ENCODE results near the gene LYPD3.

The LYPD3 gene

DNA sequence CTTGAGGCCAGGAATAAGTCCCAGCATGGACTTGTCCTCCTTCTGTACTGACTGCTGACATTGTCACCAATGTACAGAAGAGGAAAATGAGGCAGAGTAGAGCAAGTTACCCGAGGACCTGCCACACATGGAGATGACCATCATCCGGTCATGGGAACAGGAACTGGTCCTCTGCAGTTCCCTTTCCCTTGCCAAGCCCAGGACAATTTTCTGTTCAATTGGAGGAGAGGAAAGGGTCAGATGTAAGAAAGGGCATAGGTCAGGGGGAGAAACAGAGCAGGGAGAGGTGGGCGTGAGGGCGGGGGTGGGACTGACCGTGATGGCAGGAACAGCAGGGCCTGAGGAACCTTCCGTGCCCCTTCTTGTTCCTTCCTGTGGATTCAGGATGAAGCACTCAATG lies 20.5 kb upstream of the LYPD3 start:
- DNase-seq (ENCODE audit: low read depth, low spot score), result no peak

DNA sequence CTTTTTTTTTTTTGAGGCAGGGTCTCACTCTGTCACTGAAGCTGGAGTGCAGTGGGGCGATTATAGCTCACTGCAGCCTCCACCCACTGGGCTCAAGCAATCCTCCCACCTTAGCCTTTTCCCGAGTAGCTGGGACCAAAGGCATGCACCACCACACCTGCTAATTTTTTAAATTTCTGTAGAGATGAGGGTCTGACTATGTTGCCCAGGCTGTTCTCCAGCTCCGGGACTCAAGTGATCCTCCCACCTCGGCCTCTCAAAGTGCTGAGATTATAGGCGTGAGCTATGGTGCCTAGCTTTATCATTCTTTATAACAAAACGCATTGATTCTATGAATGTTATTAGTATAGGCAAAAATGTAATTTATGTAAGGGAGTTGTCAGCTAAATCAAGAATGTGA lies 17.9 kb upstream of the LYPD3 start:
- DNase-seq (ENCODE audit: low read depth, low spot score), result no peak

DNA sequence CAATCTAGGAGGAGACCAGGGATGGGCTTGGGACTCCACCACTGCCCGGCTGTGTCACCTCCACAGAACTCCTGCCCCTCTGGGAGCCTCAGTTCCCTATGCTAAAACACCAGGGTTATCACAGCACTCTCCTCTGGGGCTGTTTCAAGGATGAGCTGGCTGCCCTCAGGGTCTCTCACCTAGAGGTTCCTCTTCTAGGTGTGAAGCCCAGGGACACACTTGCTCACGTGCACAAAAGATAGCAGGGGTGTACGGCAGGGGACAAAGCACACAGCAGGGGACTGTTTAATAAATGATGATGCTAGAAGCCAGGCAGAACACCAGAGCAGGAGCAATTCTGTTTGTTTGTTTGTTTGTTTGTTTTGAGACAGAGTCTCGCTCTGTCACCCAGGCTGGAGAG lies 16.8 kb upstream of the LYPD3 start:
- DNase-seq (ENCODE audit: low read depth, low spot score), result no peak

DNA sequence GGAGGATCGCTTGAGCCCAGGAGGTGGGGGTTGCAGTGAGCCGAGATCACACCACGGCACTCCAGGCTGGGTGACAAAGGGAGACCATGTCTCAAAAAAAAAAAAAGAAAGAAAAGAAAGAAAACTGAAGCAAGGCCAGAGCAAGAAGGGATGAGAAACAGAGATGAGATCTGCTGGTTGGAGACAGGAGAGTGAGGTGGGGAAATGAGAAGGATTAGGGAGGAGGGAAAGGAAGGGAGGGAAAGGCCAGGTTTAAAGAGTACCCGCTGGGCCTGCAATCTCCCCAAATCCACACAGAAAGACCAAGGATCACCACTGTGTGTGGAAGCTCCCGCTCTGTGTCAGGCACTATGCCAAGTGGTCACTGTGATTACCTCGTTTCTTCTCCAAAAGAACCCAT lies 16.3 kb upstream of the LYPD3 start:
- DNase-seq (ENCODE audit: low read depth, low spot score), result no peak

DNA sequence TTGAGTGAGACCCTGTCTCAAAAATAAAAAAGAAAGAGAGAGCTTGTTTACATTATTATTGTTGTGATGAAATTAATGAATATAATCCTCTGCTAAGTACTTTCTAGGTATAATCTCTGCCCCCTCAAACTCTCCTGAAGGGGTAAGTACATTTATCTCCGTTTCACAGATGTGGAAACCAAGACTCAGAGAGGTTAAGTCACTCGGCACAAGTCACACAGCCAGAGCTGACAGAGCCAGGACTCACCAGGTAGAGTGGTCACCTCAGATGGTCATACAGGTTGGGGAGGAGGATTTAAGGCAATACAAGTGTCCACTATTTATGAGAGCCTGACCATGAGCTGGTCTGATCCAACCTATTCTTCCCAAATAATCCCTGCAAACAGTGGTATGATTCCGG lies 15.2 kb upstream of the LYPD3 start:
- DNase-seq (ENCODE audit: low read depth, low spot score), result no peak

DNA sequence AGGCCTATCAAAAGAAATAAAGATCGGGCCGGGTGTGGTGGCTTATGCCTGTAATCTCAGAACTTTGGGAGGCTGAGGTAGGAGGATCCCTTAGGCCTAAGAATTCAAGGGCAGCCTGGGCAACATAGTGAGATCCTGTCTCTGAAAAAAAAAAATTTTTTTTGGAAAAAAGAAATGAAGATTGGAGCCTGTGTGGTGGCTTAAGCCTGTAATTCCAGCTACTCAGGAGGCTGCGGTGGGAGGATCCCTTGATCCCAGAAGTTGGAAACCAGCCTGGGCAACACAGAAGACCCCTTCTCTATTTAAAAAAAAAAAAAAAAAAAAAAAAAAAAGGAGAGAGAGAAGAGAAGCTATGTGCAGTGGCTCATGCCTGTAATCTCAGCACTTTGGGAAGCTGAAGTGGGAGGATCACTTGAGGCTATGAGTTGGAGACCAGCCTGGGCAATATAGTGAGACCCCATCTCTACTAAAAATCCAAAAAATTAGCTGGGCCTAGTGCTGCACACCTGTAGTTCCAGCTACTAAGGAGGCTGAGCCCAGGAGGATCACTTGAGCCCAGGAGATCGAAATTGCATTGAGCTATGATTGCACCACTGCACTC lies 14.7 kb upstream of the LYPD3 start:
- DNase-seq (ENCODE audit: low read depth, low spot score), result no peak

DNA sequence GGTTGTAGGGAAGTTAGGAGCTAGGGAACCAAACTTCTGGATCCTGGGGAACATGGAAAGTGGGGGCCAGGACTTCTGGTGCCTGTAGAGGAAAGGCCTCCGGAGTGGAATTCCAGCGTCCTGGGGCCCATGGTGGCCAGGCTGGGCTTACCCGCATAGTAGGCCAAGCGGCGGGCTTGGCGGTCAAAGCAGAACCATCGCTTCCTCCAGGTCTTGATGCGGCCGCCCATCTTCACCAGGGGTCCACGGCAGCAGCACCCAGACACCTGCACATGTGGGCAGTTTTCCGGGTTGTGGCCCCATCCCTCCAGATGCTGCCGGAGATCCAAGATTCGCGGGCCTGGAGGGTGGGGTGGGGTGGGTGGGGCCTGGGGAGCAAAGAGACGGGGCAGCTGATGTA lies 13.8 kb upstream of the LYPD3 start:
- no peak for DNase-seq (ENCODE audit: low read depth, low spot score)

DNA sequence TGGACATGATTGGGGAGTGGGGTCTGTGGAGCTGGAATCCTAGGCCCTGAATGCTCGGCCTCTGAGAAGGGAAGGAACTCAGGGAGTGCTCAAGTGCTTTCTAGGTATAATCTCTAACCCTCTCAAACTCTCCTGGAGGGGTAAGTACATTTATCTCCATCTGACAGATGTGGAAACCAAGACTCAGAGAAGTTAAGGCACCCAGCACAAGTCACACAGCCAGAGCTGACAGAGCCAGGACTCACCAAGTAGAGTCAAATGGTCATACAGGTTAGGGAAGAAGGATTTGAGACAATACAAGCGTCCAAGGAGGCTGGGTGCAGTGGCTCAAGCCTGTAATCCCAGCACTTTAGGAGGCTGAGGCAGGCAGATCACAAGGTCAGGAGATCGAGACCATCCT lies 12.9 kb upstream of the LYPD3 start:
- no peak for DNase-seq (ENCODE audit: low read depth, low spot score)

DNA sequence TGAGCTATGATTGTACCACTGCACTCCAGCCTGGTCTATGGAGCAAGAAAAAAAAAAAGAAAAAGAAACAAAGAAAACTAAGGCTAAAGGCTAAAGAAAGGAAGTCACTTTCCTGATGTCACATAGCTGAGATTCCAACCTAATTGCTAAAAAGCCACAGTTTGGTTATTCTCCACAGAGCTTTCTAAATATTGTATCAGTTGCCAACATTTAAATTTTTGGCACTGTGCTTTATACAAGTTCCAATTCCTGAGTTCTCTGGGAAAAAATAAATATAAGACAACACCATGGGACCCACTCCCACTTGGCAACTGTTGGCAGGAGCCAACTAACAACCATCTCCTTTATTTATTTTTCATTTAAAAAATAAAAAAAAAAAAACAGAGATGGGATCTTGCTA lies 11.2 kb upstream of the LYPD3 start:
- no peak for DNase-seq (ENCODE audit: low read depth, low spot score)

DNA sequence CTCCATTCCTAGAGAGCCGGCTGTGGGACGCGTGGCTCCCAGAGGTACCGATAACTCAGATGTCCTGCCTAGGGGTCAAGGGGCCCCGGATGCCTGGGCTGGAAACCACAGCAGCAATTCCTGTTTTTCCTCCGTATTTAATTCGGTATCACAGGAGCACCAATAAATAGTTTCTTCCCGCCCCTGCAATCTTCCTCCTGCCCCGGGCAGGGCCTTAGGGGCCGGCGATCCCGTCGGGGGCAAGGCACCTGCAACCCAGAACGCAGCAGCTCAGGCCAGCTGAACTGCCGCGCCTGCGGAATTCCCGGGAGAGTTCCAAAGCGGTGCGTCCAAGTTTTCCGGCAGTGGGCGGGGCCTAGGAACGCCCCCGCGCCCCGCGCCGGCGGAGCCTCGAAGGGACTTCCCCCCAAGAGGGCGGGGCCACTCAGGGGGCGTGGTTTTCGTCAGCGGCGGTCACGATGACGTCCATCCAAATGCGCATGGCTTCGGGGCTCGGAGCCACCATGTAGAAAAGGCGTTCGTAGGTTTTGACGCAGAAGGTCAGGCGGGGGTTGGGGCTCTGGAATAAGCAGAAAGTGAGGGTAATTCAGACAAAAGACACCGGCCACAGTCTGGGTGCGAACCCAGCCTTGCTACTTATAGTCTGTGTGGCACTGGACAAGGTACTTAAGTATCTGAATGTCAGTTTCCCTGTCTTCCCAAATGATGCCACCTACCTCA lies 9.7 kb upstream of the LYPD3 start:
- DNase-seq (ENCODE audit: low read depth, low spot score), result peak; percentile 89

DNA sequence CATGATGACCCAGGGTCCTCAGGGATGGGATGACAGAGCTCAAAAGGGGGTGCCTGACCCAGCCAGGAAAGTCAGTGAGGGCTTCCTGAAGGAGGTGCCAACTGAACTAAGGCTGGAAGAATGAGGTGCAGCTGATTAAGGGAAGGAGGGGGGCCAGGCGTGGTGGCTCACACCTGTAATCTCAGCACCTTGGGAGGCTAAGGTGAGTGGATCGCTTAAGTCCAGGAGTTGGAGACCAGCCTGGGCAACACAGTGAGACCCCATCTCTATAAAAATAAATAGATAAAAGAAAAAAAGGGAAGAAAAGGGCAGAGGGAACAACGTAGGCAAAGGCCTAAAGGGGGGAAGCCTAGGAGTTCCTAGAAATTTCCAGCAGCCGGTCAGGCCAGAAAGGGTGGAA lies 9.1 kb upstream of the LYPD3 start:
- DNase-seq (ENCODE audit: low read depth, low spot score), result no peak

DNA sequence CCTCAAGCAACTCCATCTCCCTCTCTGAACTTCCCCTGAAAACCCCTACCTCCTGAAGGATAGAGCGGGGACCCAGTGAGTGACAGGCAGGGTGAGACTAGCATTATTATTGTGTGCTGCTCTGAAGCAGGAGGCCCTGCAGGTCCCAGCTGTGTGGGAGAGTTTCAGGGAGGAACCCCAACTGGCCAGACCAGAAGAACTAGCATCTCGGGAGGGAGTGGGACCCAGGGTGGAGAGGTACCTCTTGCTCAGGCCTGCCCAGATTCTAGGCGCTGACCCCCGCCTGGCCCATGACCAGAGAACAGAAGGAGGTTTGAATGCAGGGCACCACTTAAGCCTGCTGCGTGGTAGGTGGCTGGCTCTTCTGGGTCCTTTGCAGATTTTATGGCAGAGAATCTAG lies 5.7 kb upstream of the LYPD3 start:
- no peak for DNase-seq (ENCODE audit: low read depth, low spot score)

DNA sequence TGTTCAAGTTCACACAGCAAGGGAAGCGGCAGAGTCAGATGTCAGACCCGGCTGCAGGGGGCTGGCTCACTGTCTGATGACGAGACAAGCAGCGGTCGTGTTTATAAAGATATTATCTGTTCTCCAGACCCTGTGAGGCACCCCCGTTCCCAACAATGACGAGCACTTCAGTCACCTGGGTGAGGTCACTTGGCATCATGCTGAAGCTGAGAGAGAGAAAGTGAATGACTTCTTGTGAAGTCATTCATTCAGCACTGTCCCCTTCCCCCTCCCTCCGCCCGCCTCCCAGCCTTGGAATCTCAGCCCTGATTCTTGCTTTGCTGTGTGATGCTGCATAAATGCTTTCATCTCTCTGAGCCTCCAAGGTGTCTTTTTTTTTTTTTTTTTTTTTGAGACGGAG lies 4.9 kb upstream of the LYPD3 start:
- peak; percentile 11 for DNase-seq (ENCODE audit: low read depth, low spot score)

DNA sequence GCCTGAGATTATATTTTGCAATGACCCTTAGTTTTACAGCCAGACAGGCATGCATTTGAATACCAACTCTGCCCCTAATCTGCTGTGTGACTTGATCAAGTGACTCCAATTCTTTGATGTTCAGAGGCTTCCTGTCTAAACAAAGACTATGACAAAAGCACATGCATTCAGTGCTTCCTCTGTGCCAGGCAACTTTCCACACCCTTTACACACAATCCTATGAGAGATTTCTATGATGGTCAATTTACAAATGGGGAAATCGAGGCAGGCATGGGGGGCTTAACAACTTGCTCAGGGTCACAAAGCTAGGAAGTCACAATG lies 3.7 kb upstream of the LYPD3 start:
- no peak for DNase-seq (ENCODE audit: low read depth, low spot score)

DNA sequence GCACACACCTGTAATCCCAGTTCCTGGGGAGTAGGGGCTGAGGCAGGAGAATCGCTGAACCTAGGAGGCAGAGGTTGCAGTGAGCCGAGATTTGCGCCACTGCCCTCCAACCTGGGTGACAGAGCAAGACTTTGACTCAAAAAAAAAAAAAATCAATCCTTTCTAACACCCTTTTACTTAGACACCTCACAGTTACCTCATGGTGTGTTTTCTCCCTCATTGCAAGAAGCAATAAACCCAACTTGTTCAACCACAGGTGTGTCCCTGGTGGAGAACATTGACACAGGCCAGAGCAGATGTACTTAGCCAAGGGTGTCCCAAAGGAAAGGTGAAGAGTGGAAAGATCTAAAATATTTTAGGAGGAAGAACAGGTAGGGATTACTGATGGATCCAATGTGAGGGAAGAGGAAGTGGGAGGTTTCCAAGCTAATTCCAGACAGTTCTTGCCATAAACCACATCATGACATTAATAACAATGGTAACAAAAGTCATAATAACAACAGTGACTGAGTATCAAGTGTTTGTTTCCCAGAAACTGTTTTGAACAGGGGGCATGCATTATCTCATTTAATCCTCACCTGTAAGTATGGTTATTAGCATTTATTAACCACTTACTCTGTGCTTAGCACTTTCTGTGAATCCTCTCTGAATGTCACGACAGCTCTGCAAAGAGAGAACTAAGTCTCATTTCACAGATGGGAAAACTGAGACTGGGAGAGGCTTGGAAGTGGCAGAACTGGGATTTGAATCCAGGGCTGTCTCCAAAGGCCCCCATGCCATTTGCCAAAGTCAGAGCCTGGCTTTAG lies 3.1 kb upstream of the LYPD3 start:
- no peak for DNase-seq (ENCODE audit: low read depth, low spot score)

DNA sequence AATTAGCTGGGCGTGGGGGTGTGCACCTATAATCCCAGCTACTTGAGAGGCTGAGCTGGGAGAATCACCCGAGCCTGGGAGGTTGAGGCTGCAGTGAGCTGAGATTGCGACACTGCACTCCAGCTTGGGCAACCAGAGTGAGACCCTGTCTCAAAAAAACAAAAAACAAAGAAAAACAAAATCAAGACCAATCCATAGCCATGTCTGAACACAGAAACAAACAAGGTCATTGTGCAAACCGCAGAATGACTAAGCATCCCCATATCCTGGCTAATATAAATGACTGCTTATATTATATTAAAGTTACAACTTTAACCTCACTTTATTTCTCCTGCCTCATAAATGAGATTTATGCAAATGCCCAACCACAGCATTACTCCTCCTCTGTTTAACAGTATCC lies 2.3 kb upstream of the LYPD3 start:
- no peak for DNase-seq (ENCODE audit: low read depth, low spot score)

DNA sequence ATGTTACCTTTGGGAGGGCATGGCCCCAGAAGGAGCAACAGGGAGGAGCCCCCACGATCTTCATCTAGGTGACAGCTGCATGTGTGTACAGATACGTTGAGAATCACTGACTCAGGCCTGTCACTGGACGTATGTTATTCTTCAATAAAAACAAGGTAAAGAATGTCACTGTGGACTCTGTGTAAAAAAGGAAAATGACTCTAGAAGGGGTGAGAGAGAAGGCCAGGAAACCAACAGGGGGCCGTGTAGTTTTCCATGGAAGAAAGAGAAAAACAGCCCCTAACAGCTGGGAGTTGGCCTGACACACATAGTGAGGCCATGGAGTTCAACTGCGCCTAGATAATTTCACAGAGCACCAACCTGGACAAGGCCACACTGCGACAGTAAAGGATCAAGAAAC lies 1.9 kb upstream of the LYPD3 start:
- no peak for DNase-seq (ENCODE audit: low read depth, low spot score)

DNA sequence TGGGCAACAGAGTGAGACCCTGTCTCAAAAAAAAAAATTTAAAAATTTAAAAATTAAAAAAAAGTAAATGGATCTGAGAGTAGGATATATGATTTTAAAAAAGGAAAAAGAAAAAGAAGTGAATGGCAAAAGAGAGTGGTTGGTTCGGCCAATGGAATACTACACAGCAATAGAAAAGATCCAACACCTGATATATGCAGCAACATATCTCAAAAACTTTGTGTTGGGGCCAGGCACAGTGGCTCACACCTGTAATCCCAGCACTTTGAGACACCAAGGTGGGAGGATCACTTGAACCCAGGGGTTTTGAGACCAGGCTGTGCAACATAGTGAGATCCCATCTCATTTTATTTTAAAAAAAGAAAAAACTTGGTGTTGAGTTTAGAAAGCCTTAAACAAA lies 1.4 kb upstream of the LYPD3 start:
- DNase-seq (ENCODE audit: low read depth, low spot score), result no peak

DNA sequence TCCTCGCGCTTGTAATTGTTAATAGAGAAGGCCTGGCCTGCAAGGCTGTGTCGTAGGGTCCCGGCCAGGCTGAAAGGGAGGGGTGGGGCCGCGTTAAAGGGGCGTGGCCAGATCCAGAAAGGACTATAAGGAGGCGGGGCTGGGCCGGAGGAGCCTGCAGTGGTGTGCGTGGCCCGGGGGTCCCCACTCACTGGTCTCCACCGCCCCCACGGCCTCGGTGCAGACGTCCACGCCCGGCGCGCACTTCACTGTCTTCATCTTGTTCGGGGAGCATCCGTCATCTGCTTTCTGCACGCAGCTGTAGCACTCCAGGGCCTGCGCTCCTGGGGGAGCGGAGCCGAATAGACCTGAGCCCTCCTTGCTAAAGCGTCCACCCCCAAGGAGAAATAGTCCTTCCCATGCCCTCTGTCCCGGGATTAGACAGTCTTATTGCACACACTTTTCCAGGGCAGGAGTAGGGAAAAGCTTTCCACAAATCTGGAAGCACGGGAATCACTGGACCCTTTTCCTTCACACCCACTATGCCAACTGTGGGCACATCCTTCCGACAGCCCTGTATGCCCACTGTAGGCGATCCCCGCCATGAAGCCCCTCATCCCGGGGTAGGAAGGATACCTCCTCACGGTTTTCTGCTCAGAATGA lies 1.2 kb downstream of the LYPD3 start:
- DNase-seq (ENCODE audit: low read depth, low spot score), result no peak

DNA sequence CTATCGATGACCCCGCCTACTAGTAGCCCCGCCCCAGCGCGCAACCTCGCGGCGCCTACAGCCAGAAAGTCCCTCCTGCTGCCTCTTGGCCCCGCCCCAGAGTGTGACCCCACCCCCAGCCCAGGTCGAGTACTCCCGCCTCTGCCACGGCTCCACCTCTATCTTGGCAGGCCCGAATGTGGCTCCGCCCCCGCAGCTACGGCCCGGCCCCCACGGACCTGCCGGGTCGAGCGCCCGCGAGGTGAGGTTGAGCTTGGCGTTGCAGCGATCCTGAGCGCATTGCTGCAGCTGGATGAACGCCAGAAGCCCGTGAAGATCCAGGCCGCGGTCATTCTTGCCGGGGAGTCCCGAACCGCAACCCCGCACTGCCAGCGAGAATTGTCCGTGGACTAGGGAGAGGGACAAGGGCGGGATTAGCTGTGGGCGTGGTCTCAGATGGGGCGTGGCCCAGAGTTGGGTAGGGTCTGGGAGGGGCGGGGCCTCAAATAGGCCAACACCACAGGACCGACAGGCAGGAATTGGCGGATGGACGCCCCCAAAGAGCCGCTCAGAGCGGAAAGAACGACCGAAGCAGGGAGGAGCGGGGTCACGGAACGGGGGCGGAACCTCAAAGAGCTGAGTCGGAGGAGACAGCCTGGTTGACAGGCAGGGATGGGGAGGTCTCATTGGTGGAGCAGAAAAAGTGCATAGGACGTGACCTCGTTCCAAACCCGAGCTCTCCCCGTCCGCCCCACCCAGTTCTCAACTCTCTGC lies 1.9 kb downstream of the LYPD3 start:
- peak; percentile 98 for DNase-seq (ENCODE audit: low read depth, low spot score)

DNA sequence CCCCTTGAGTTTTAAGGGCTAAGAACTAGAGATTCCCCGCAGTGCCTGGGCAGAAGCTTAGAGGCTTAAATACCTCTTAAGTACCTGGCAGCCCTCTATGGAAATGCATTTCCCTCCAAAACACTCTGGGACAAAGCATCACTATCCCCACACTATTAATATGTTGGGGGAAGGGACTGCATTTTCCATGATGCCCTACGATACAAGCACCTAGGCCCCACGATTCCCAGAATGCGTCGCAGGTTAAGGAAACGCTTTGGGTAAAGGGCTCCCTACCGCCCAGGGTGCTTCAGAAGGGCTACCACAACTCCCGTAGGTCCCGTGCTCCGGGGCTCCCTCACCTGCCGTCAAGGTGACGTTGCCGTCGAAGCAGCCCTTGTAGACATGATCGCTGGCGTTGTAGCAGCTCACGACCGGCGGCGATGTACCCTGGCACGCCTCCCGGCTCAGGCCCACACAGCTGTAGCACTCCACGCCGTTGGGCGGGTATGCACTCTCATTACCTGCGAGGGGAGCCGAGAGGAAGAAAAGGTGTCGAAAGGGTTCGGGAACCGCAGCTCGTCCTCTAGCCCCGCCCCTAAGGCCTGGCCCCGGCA lies 2.5 kb downstream of the LYPD3 start:
- no peak for DNase-seq (ENCODE audit: low read depth, low spot score)

DNA sequence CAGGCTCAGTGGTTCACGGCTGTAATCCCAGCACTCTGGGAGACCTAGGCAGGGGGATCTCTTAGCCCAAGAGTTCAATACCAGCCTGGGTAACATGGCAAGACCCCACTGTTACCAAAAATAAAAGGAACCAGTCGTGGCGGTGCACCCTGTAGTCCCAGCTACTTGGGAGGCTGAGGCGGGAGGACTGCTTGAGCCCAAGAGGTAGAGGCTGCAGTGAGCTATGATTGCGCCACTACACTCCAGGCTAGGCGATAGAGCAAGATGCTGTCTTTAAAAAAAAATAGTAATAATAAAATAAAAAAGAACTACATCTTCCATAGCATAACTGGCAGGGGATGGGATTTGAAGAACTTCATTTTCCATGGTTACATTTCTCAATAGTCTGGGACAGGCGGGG lies 3.0 kb downstream of the LYPD3 start:
- no peak for DNase-seq (ENCODE audit: low read depth, low spot score)
